ENCODE data around the gene ARAP2. TPM values are rescaled to one million over a fixed set of nuclear protein-coding genes. Genes with fewer than 3 reads are reported as not detected.

ARAP2 gene
- total RNA-seq, 1 experiment from 2014 or later: 5.5 TPM

- ATAC-seq (no peak), DNase-seq (ENCODE audit: low read depth, low spot score) (no peak)
- no peaks in the 10 kb centered on the region for H3K9me3 ChIP-seq (ENCODE audit: control insufficient read depth, insufficient read depth, low read depth, low read length)
- H3K4me3 ChIP-seq (ENCODE audit: low read depth in 2 of 2, low read length in 2 of 2): no peak overlapping the region
- in situ Hi-C loops (cut with HindIII; ENCODE audit: low pct_unique_long_range_greater_than_20kb, low sequenced_read_pairs) (no loop called here), intact Hi-C loops (cut with micrococcal nuclease; ENCODE audit: unreplicated experiment) (no loop called here)
- CTCF ChIA-PET: no interaction called here
- no peaks in the 10 kb centered on the region for H3K27me3 ChIP-seq (ENCODE audit: control insufficient read depth, insufficient read depth, low read length)
- H3K27ac ChIP-seq (ENCODE audit: low read length): no peak overlapping the region
- H3K4me1 ChIP-seq (ENCODE audit: control insufficient read depth, insufficient read depth, low read length): no peaks in the 10 kb centered on the region
- BruUV-seq (replicated peaks): no TSS peak
- POLR2A ChIA-PET: no interaction called here
- no peaks in the 10 kb centered on the region for H3K36me3 ChIP-seq (ENCODE audit: control insufficient read depth, insufficient read depth, low read length)
- no peak for TF ChIP-seq CTCF (IDR thresholded peaks at IDR 0.05)
- TF ChIP-seq TCF7L2 (IDR thresholded peaks at IDR 0.05; ENCODE audit: low read depth, low read length): no peak
- no peak for TF ChIP-seq POLR2AphosphoS5 (IDR thresholded peaks at IDR 0.05; ENCODE audit: low read depth, low read length)
- TF ChIP-seq SIN3A (IDR thresholded peaks at IDR 0.05; ENCODE audit: borderline replicate concordance, insufficient read depth, low read depth, low read length): no peak
- TF ChIP-seq, protein P1, sequence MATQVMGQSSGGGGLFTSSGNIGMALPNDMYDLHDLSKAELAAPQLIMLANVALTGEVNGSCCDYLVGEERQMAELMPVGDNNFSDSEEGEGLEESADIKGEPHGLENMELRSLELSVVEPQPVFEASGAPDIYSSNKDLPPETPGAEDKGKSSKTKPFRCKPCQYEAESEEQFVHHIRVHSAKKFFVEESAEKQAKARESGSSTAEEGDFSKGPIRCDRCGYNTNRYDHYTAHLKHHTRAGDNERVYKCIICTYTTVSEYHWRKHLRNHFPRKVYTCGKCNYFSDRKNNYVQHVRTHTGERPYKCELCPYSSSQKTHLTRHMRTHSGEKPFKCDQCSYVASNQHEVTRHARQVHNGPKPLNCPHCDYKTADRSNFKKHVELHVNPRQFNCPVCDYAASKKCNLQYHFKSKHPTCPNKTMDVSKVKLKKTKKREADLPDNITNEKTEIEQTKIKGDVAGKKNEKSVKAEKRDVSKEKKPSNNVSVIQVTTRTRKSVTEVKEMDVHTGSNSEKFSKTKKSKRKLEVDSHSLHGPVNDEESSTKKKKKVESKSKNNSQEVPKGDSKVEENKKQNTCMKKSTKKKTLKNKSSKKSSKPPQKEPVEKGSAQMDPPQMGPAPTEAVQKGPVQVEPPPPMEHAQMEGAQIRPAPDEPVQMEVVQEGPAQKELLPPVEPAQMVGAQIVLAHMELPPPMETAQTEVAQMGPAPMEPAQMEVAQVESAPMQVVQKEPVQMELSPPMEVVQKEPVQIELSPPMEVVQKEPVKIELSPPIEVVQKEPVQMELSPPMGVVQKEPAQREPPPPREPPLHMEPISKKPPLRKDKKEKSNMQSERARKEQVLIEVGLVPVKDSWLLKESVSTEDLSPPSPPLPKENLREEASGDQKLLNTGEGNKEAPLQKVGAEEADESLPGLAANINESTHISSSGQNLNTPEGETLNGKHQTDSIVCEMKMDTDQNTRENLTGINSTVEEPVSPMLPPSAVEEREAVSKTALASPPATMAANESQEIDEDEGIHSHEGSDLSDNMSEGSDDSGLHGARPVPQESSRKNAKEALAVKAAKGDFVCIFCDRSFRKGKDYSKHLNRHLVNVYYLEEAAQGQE (IDR thresholded peaks at IDR 0.05; ENCODE audit: insufficient read depth in 1 of 2, low read depth in 2 of 2, low read length in 1 of 2): no peak
Observed at GRCh38 chr4:36099509-36099908, 144.8 kb downstream of the ARAP2 start.

DNA sequence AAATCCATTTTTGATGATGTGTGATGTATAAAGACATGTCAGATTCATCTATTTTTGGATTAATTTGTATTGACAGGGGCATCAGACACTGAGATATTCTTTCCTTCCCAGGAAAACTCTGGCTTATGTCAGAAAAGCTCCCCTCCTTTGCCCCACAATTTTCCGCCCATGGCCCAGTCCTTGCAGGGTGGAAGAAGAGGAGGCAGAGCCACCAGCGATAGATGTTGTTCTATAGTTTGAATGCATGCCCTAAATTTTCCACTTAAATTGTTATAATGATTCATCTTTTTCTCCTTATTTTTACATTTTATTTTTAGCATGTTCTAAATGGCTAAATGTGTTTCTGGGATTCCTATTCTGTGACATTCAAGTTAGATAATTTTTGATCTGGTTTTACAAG is 149.3 kb downstream of the ARAP2 start:
- Histone ChIP-seq H3K36me3 (ENCODE audit: control insufficient read depth, insufficient read depth, low read length) (no peaks in the 10 kb centered on the region), H3K4me1 (ENCODE audit: control insufficient read depth, insufficient read depth, low read length) (no peaks in the 10 kb centered on the region), H3K9me3 (ENCODE audit: control insufficient read depth, insufficient read depth, low read depth, low read length) (no peaks in the 10 kb centered on the region), H3K27me3 (ENCODE audit: control insufficient read depth, insufficient read depth, low read length) (no peaks in the 10 kb centered on the region), H3K27ac (ENCODE audit: low read length) (no peak overlapping the region), H3K4me3 (ENCODE audit: low read depth in 2 of 2, low read length in 2 of 2) (no peak overlapping the region)
- ChIA-PET CTCF (no interaction called here), POLR2A (no interaction called here)
- no TSS peak for BruUV-seq (replicated peaks)
- in situ Hi-C loops (cut with HindIII; ENCODE audit: low pct_unique_long_range_greater_than_20kb, low sequenced_read_pairs): no loop called here
- TF ChIP-seq POLR2AphosphoS5 (IDR thresholded peaks at IDR 0.05; ENCODE audit: low read depth, low read length) (no peak), SIN3A (IDR thresholded peaks at IDR 0.05; ENCODE audit: borderline replicate concordance, insufficient read depth, low read depth, low read length) (no peak), CTCF (IDR thresholded peaks at IDR 0.05) (no peak), TCF7L2 (IDR thresholded peaks at IDR 0.05; ENCODE audit: low read depth, low read length) (no peak)
- TF ChIP-seq, protein P1 (IDR thresholded peaks at IDR 0.05; ENCODE audit: insufficient read depth in 1 of 2, low read depth in 2 of 2, low read length in 1 of 2): no peak
- intact Hi-C loops (cut with micrococcal nuclease; ENCODE audit: unreplicated experiment): no loop called here
- DNase-seq (ENCODE audit: low read depth, low spot score) (no peak), ATAC-seq (no peak)

All from Panc1 (cell line).